MG63 (cell line): ENCODE results near the gene MACROD2. TPM values are rescaled to one million over a fixed set of nuclear protein-coding genes. Genes with fewer than 3 reads are reported as not detected.

Source experiments
- DNase-seq: peaks from one replicate; pipeline ENCODE4 v3.0.0-alpha.2; 2020
- H3K27me3 ChIP-seq: fragments of 250-450 bp; sonication (Bioruptor Pico); 2 replicates; pipeline ENCODE4 v1.5.1; 2020; ENCODE audit warnings: mild to moderate bottlenecking, moderate library complexity
- H3K36me3 ChIP-seq: fragments of 250-450 bp; sonication (Bioruptor Pico); 2 replicates; pipeline ENCODE4 v1.5.1; 2020; ENCODE audit warnings: mild to moderate bottlenecking, moderate library complexity
- H3K4me3 ChIP-seq: fragments of 250-450 bp; sonication (Bioruptor Pico); 2 replicates; pipeline ENCODE4 v1.5.1; 2020; ENCODE audit warnings: mild to moderate bottlenecking, moderate library complexity
- H3K9me3 ChIP-seq: fragments of 250-450 bp; sonication (Bioruptor Pico); 2 replicates; pipeline ENCODE4 v1.5.1; 2020; ENCODE audit warnings: mild to moderate bottlenecking, moderate library complexity
- total RNA-seq: library from RNA; depleted of rRNA; stranded (reverse); fragments of >200 nt; shearing (Covaris generic); gene quantifications from 2 replicates; pipeline ENCODE4 v1.2.3, GENCODE V29; 2014; ENCODE audit warnings: low replicate concordance

The MACROD2 gene
- total RNA-seq, 1 experiment from 2014 or later, result 0.66 TPM

- H3K27me3 ChIP-seq, result no peaks in the 10 kb centered on the region
- H3K4me3 ChIP-seq, result peak overlapping the region; percentile 60
- H3K9me3 ChIP-seq, result no peaks in the 10 kb centered on the region
- DNase-seq, result no peak
- peaks cover 4% of the 10 kb centered on the region; the same call in 1 of the 2 replicates for H3K36me3 ChIP-seq
Measured at GRCh38 chr20:14332866-14333265, 337.6 kb downstream of the MACROD2 start.

GRCh38 chr20:14333721-14334120 is 338.4 kb downstream of the MACROD2 start:
- no peaks in the 10 kb centered on the region; the same call in 1 of the 2 replicates for H3K36me3 ChIP-seq
- H3K27me3 ChIP-seq, result no peaks in the 10 kb centered on the region
- H3K9me3 ChIP-seq, result no peaks in the 10 kb centered on the region
- DNase-seq, result no peak
- peak overlapping the region; percentile 60 for H3K4me3 ChIP-seq

- Histone ChIP-seq H3K9me3 (no peaks in the 10 kb centered on the region), H3K27me3 (no peaks in the 10 kb centered on the region), H3K36me3 (no peaks in the 10 kb centered on the region; the same call in 1 of the 2 replicates), H3K4me3 (peak overlapping the region; percentile 60)
- peak; percentile 74 for DNase-seq
Measured at GRCh38 chr20:14334306-14334930, 339.1 kb downstream of the MACROD2 start.

GRCh38 chr20:14335052-14335451 is 339.7 kb downstream of the MACROD2 start:
- no peaks in the 10 kb centered on the region; the same call in 1 of the 2 replicates for H3K36me3 ChIP-seq
- no peaks in the 10 kb centered on the region for H3K27me3 ChIP-seq
- no peak for DNase-seq
- H3K4me3 ChIP-seq, result peak overlapping the region; percentile 60
- H3K9me3 ChIP-seq, result no peaks in the 10 kb centered on the region

- Histone ChIP-seq H3K36me3 (no peaks in the 10 kb centered on the region), H3K9me3 (no peaks in the 10 kb centered on the region), H3K4me3 (peak overlapping the region; percentile 60), H3K27me3 (no peaks in the 10 kb centered on the region)
- no peak for DNase-seq
Measured at GRCh38 chr20:14336686-14337085, 341.4 kb downstream of the MACROD2 start.

GRCh38 chr20:14337400-14338171 is 342.3 kb downstream of the MACROD2 start, which contains the start of gene FLRT3:
Gene FLRT3 (minus strand): TSS chr20:14337612. CDS start chr20:14327506, 10,106 bp downstream.
- peak within 1 kb of the TSS; percentile 60 for H3K4me3 ChIP-seq
- DNase-seq, result peak; percentile 94

GRCh38 chr20:14341801-14342200 is 346.5 kb downstream of the MACROD2 start:
- peak; percentile 5 for DNase-seq
- H3K27me3 ChIP-seq, result no peaks in the 10 kb centered on the region
- H3K36me3 ChIP-seq, result no peaks in the 10 kb centered on the region
- H3K9me3 ChIP-seq, result no peaks in the 10 kb centered on the region
- no peak overlapping the region for H3K4me3 ChIP-seq

More at GRCh38 chr20:14337400-14338171, 342.3 kb downstream of the MACROD2 start, which contains the start of gene FLRT3:
- no peaks in the 10 kb centered on the region for H3K27me3 ChIP-seq
- H3K9me3 ChIP-seq, result no peaks in the 10 kb centered on the region
- no peaks in the 10 kb centered on the region for H3K36me3 ChIP-seq

GRCh38 chr20:14342918-14343317 is 347.6 kb downstream of the MACROD2 start:
- DNase-seq, result no peak
- Histone ChIP-seq H3K9me3 (no peaks in the 10 kb centered on the region), H3K27me3 (no peaks in the 10 kb centered on the region), H3K4me3 (no peak overlapping the region), H3K36me3 (no peaks in the 10 kb centered on the region)

- DNase-seq, result no peak
- Histone ChIP-seq H3K9me3 (no peaks in the 10 kb centered on the region), H3K36me3 (no peaks in the 10 kb centered on the region), H3K4me3 (no peak overlapping the region), H3K27me3 (no peaks in the 10 kb centered on the region)
Measured at GRCh38 chr20:14343491-14344065, 348.3 kb downstream of the MACROD2 start.

- Histone ChIP-seq H3K4me3 (no peak overlapping the region), H3K9me3 (no peaks in the 10 kb centered on the region), H3K36me3 (no peaks in the 10 kb centered on the region), H3K27me3 (no peaks in the 10 kb centered on the region)
- no peak for DNase-seq
Measured at GRCh38 chr20:14344746-14345145, 349.4 kb downstream of the MACROD2 start.

GRCh38 chr20:14355791-14356190 is 360.5 kb downstream of the MACROD2 start:
- no peak overlapping the region for H3K4me3 ChIP-seq

GRCh38 chr20:14360416-14360815 is 365.1 kb downstream of the MACROD2 start:
- Histone ChIP-seq H3K9me3 (no peaks in the 10 kb centered on the region), H3K36me3 (no peaks in the 10 kb centered on the region), H3K27me3 (no peaks in the 10 kb centered on the region), H3K4me3 (no peak overlapping the region)
- no peak for DNase-seq

More at GRCh38 chr20:14355791-14356190, 360.5 kb downstream of the MACROD2 start:
- no peak for DNase-seq
- no peaks in the 10 kb centered on the region for H3K9me3 ChIP-seq
- no peaks in the 10 kb centered on the region for H3K36me3 ChIP-seq
- H3K27me3 ChIP-seq, result no peaks in the 10 kb centered on the region

GRCh38 chr20:14361509-14362345 is 366.4 kb downstream of the MACROD2 start:
- DNase-seq, result no peak
- Histone ChIP-seq H3K9me3 (peaks cover 7% of the 10 kb centered on the region), H3K4me3 (no peak overlapping the region), H3K36me3 (no peaks in the 10 kb centered on the region), H3K27me3 (no peaks in the 10 kb centered on the region)

- no peaks in the 10 kb centered on the region for H3K36me3 ChIP-seq
- no peak for DNase-seq
- H3K27me3 ChIP-seq, result no peaks in the 10 kb centered on the region
- no peak overlapping the region for H3K4me3 ChIP-seq
- no peaks in the 10 kb centered on the region for H3K9me3 ChIP-seq
Measured at GRCh38 chr20:14374196-14374595, 378.9 kb downstream of the MACROD2 start.

GRCh38 chr20:14375416-14375985 is 380.2 kb downstream of the MACROD2 start:
- H3K9me3 ChIP-seq, result no peaks in the 10 kb centered on the region
- H3K27me3 ChIP-seq, result no peaks in the 10 kb centered on the region
- no peak for DNase-seq
- no peaks in the 10 kb centered on the region for H3K36me3 ChIP-seq
- H3K4me3 ChIP-seq, result no peak overlapping the region

GRCh38 chr20:14378326-14378725 is 383.0 kb downstream of the MACROD2 start:
- no peaks in the 10 kb centered on the region for H3K27me3 ChIP-seq
- no peak for DNase-seq
- H3K4me3 ChIP-seq, result no peak overlapping the region
- no peaks in the 10 kb centered on the region for H3K9me3 ChIP-seq
- no peaks in the 10 kb centered on the region for H3K36me3 ChIP-seq
